HG03045 (cell line): ENCODE results near the gene KLHL10.

Experiments
- ATAC-seq: cut with Tn5 transposase; IDR thresholded peaks from one replicate; pipeline ENCODE4 v1.9.1; 2021; ENCODE audit warnings: mild to moderate bottlenecking, moderate library complexity; ENCODE audit not compliant: unreplicated experiment

Gene KLHL10

GRCh38 chr17:41837761-41838538, at the start of gene KLHL10:
Gene KLHL10, plus strand, starts transcription at chr17:41837825. Its CDS starts 108 bp downstream, at chr17:41837933.
- no peak for ATAC-seq

- no peak for ATAC-seq
These were observed 44.5 kb upstream of the KLHL10 start for GRCh38 chr17:41792845-41793783.

- no peak for ATAC-seq
These were observed 43.7 kb upstream of the KLHL10 start for GRCh38 chr17:41793784-41794539.

- no peak for ATAC-seq
These were observed 43.1 kb upstream of the KLHL10 start for GRCh38 chr17:41794540-41794975.

GRCh38 chr17:41796121-41796895, 41.3 kb upstream of the KLHL10 start:
- no peak for ATAC-seq

- ATAC-seq = no peak
These were observed 40.2 kb upstream of the KLHL10 start for GRCh38 chr17:41797377-41797776.

- ATAC-seq = no peak
These were observed 38.3 kb upstream of the KLHL10 start for GRCh38 chr17:41799366-41799765.

- no peak for ATAC-seq
These were observed 36.8 kb upstream of the KLHL10 start for GRCh38 chr17:41800601-41801373.

GRCh38 chr17:41801374-41802271, 36.0 kb upstream of the KLHL10 start:
- no peak for ATAC-seq

GRCh38 chr17:41803049-41804020, 34.3 kb upstream of the KLHL10 start:
- ATAC-seq = no peak

GRCh38 chr17:41806685-41807445, 30.8 kb upstream of the KLHL10 start:
- no peak for ATAC-seq

- ATAC-seq = no peak
These were observed 26.7 kb upstream of the KLHL10 start for GRCh38 chr17:41810659-41811548.

- ATAC-seq = peak; percentile 59
These were observed 25.9 kb upstream of the KLHL10 start, which contains the start of gene P3H4 for GRCh38 chr17:41811549-41812380. Gene P3H4, minus strand, starts transcription at chr17:41811949. Its CDS starts 34 bp downstream, at chr17:41811915.

GRCh38 chr17:41812381-41813151, 25.1 kb upstream of the KLHL10 start, which contains the start of gene FKBP10:
Gene FKBP10, plus strand, starts transcription at chr17:41813004. Its CDS starts 31 bp downstream, at chr17:41813035.
- ATAC-seq = no peak
